Psoas muscle (tissue), 8 donors: ENCODE measurements around the gene TAS2R7. TPM values are rescaled to one million over a fixed set of nuclear protein-coding genes. Genes with fewer than 3 reads are reported as not detected.

Source experiments
- ATAC-seq, 4 donors: fragments of 200-7000 bp; cut with Tn5 transposase; one replicate each; pipeline ENCODE4 v1.9.1; 2020; ENCODE audit warnings: moderate library complexity in 3 of 4, mild to moderate bottlenecking in 2 of 4
- DNase-seq, 2 donors: peaks; one replicate each; pipeline ENCODE4 v3.0.0-alpha.2; 2020
- H3K27ac ChIP-seq: fragments of 200-600 bp; one replicate; pipeline ENCODE4 v1.8.0; 2022
- H3K27me3 ChIP-seq, 3 donors: fragments of 200-600 bp in 1 of 3; one replicate each; pipeline versions ENCODE4 v1.6.1 to v1.8.0; 2013 to 2022; ENCODE audit warnings: low read length in 2 of 3, mild to moderate bottlenecking in 2 of 3, moderate library complexity in 1 of 3; ENCODE audit not compliant: insufficient read depth in 3 of 3
- H3K36me3 ChIP-seq, 2 donors: fragments of 200-600 bp in 1 of 2; one replicate each; pipeline versions ENCODE4 v1.6.1 to v1.8.0; 2013 to 2022; ENCODE audit warnings: low read depth in 1 of 2, mild to moderate bottlenecking in 1 of 2, moderate library complexity in 1 of 2; ENCODE audit not compliant: insufficient read depth in 1 of 2
- H3K4me1 ChIP-seq: fragments of 200-600 bp; one replicate; pipeline ENCODE4 v1.8.0; 2022
- H3K4me3 ChIP-seq: fragments of 200-600 bp; one replicate; pipeline ENCODE4 v1.8.0; 2022; ENCODE audit warnings: mild to moderate bottlenecking
- H3K9me3 ChIP-seq: fragments of 200-600 bp; one replicate; pipeline ENCODE4 v1.8.0; 2022
- WGBS, 3 donors: extraction: QIAGEN DNeasy Blood & Tissue Kit; methylation state at CpG; one replicate each; pipeline versions ENCODE4 v1.1.6 to v1.1.7; 2013; 5-methylcytosine and 5-hydroxymethylcytosine counted together
- intact Hi-C, 2 donors: fragments of 100-400 bp; cut with DNase I; formaldehyde crosslinking; loops; one replicate each; pipeline versions ENCODE4 v1.11.0 to v1.14.2; 2022
- polyA plus RNA-seq, 3 donors: library from polyadenylated mRNA; stranded (reverse); fragments of 200-250 nt; gene quantifications; one replicate each; pipeline ENCODE4 v1.2.3, GENCODE V29; 2013
- total RNA-seq, 4 donors: library from RNA; stranded (reverse); fragmentation: NEBNext Ultra II Directional in 2 of 4; extraction: Animal tissue kit (Norgen Biotek cat#: 25700) in 2 of 4; gene quantifications; one replicate each; pipeline versions ENCODE4 v1.2.1 to v1.2.4, GENCODE V29; 2021 to 2023
- TF ChIP-seq, protein P1 (sequence below): fragments of 200-600 bp; IDR thresholded peaks from one replicate; pipeline ENCODE4 v1.8.0; 2022; ENCODE audit warnings: antibody characterized with exemption
- donor health status: healthy with polysubstance abuse.
- donor health status: DM: no; HTN: no; CAD: no; lungs with moderate emphysema.
- donor health status: Bipolar disorder and iron deficiency.
- donor health status: healthy.
- donor health status: DM: yes; HTN: yes; CAD: no.
- donor health status: DM: no; HTN: no; CAD: no.
- donor health status: DM: no; HTN: no; CAD: no.
- donor health status: DM: yes; HTN: yes; CAD: no.

Gene TAS2R7
- total and polyA plus RNA-seq, 7 donors, result not detected

DNA sequence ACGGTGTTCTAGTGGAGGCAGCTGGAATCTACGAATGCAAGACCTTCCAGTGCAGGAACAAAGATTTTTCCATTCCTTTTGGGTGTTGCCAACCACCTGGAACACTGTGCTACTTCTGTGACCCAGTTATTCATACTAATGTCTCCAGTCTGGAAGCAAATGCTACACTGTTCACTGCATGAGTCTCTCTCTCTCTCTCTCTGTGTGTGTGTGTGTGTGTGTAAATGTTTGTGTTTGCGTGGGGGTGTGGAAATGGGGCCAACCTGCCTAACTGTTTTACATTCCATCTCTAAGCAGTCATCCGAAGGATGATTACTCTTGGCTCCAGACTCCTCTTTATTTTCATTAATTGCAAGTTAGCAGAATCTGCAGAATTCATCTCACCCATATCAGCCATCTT is 49.4 kb downstream of the TAS2R7 start:
- H3K36me3 ChIP-seq, result no peaks in the 10 kb centered on the region
- H3K4me1 ChIP-seq, result peaks cover 10% of the 10 kb centered on the region
- H3K4me3 ChIP-seq, result no peak overlapping the region
- ATAC-seq, result no peak
- no peak for DNase-seq
- WGBS, 3 donors, result 20 to 51% (median 41%) methylated on average over 4 of the region's 4 CpGs
- peaks cover 12% of the 10 kb centered on the region for H3K9me3 ChIP-seq
- H3K27ac ChIP-seq, result no peak overlapping the region
- H3K27me3 ChIP-seq, result peaks cover 0 to 9% (median 2%) of the 10 kb centered on the region in 3 donors
- intact Hi-C loops, result loop anchor here (5.0 kb wide), 2 partner anchors 81 to 141 kb away; partner anchors contain the start of genes MAGOHB (in 1 of the 2) and STYK1 (in 1 of the 2)
- TF ChIP-seq, protein P1, sequence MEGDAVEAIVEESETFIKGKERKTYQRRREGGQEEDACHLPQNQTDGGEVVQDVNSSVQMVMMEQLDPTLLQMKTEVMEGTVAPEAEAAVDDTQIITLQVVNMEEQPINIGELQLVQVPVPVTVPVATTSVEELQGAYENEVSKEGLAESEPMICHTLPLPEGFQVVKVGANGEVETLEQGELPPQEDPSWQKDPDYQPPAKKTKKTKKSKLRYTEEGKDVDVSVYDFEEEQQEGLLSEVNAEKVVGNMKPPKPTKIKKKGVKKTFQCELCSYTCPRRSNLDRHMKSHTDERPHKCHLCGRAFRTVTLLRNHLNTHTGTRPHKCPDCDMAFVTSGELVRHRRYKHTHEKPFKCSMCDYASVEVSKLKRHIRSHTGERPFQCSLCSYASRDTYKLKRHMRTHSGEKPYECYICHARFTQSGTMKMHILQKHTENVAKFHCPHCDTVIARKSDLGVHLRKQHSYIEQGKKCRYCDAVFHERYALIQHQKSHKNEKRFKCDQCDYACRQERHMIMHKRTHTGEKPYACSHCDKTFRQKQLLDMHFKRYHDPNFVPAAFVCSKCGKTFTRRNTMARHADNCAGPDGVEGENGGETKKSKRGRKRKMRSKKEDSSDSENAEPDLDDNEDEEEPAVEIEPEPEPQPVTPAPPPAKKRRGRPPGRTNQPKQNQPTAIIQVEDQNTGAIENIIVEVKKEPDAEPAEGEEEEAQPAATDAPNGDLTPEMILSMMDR, result no peak

Other genes starting within 250 kb of the TAS2R7 start
- gene MAGOHB, start 189.0 kb downstream of the TAS2R7 start, total RNA-seq, result 1 to 10 TPM; 4.0 to 8.5 (median 6.4) TPM
- 1 to 10 TPM; 7.2 to 9.7 (median 8.9) TPM for gene MAGOHB, start 189.0 kb downstream of the TAS2R7 start, polyA plus RNA-seq
- gene STYK1, start 128.6 kb downstream of the TAS2R7 start, total RNA-seq, result under 1 TPM in 3 of 4 donors, not detected in 1; 0.06 to 0.18 (median 0.09) TPM
- under 1 TPM in 2 of 3 donors, not detected in 1; 0.03 to 0.29 TPM for gene STYK1, start 128.6 kb downstream of the TAS2R7 start, polyA plus RNA-seq
- 1,000 to 10,000 TPM; 3,022 to 5,174 (median 4,517) TPM for gene YBX3, start 79.3 kb downstream of the TAS2R7 start, total RNA-seq
- 1,000 to 10,000 TPM; 2,735 to 6,125 (median 4,885) TPM for gene YBX3, start 79.3 kb downstream of the TAS2R7 start, polyA plus RNA-seq
- not detected for gene TAS2R8, start 4.7 kb upstream of the TAS2R7 start, total RNA-seq
- not detected for gene TAS2R8, start 4.7 kb upstream of the TAS2R7 start, polyA plus RNA-seq
- not detected for gene TAS2R9, start 7.5 kb upstream of the TAS2R7 start, total RNA-seq
- not detected for gene TAS2R9, start 7.5 kb upstream of the TAS2R7 start, polyA plus RNA-seq
- not detected for gene TAS2R10, start 23.7 kb upstream of the TAS2R7 start, total RNA-seq
- gene TAS2R10, start 23.7 kb upstream of the TAS2R7 start, polyA plus RNA-seq, result under 1 TPM in 2 of 3 donors, not detected in 1; 0.04 to 0.17 TPM
- gene PRR4, start 46.8 kb upstream of the TAS2R7 start, total RNA-seq, result 1 to 10 TPM; 1.0 to 3.9 (median 2.7) TPM
- 10 to 100 TPM in 1 of 3 donors, 1 to 10 TPM in 2; 2.6 to 11.7 (median 4.3) TPM for gene PRR4, start 46.8 kb upstream of the TAS2R7 start, polyA plus RNA-seq
- 1 to 10 TPM; 3.0 to 6.1 (median 4.4) TPM for gene PRH1, start 81.6 kb upstream of the TAS2R7 start, total RNA-seq
- gene PRH1, start 81.6 kb upstream of the TAS2R7 start, polyA plus RNA-seq, result 1 to 10 TPM in 2 of 3 donors, under 1 TPM in 1; 0.59 to 3.0 (median 1.2) TPM
- gene TAS2R13, start 106.9 kb upstream of the TAS2R7 start, total RNA-seq, result under 1 TPM in 3 of 4 donors, not detected in 1; 0.13 to 0.36 (median 0.28) TPM
- under 1 TPM in 1 of 3 donors, not detected in 2; 0.08 TPM for gene TAS2R13, start 106.9 kb upstream of the TAS2R7 start, polyA plus RNA-seq
- gene PRH2, start 126.6 kb upstream of the TAS2R7 start, total RNA-seq, result not detected
- not detected for gene PRH2, start 126.6 kb upstream of the TAS2R7 start, polyA plus RNA-seq
- gene TAS2R14, start 136.6 kb upstream of the TAS2R7 start, total RNA-seq, result under 1 TPM; 0.30 to 0.68 (median 0.59) TPM
- gene TAS2R14, start 136.6 kb upstream of the TAS2R7 start, polyA plus RNA-seq, result under 1 TPM; 0.18 to 0.85 (median 0.66) TPM
- under 1 TPM in 3 of 4 donors, not detected in 1; 0.29 to 0.99 (median 0.39) TPM for gene TAS2R50, start 184.3 kb upstream of the TAS2R7 start, total RNA-seq
- under 1 TPM in 1 of 3 donors, not detected in 2; 0.14 TPM for gene TAS2R50, start 184.3 kb upstream of the TAS2R7 start, polyA plus RNA-seq
- under 1 TPM; 0.21 to 0.42 (median 0.25) TPM for gene TAS2R20, start 195.7 kb upstream of the TAS2R7 start, total RNA-seq
- gene TAS2R20, start 195.7 kb upstream of the TAS2R7 start, polyA plus RNA-seq, result under 1 TPM in 2 of 3 donors, not detected in 1; 0.10 to 0.20 TPM
- under 1 TPM; 0.34 to 0.86 (median 0.66) TPM for gene TAS2R19, start 220.0 kb upstream of the TAS2R7 start, total RNA-seq
- under 1 TPM; 0.08 to 0.21 (median 0.18) TPM for gene TAS2R19, start 220.0 kb upstream of the TAS2R7 start, polyA plus RNA-seq
- under 1 TPM; 0.34 to 0.81 (median 0.47) TPM for gene TAS2R31, start 228.8 kb upstream of the TAS2R7 start, total RNA-seq
- gene TAS2R31, start 228.8 kb upstream of the TAS2R7 start, polyA plus RNA-seq, result under 1 TPM; 0.13 to 0.18 (median 0.15) TPM